Measurements from ENCODE around the gene ERI3.

ERI3 gene

GRCh38 chr1:44375547-44375946 lies 20.5 kb upstream of the ERI3 start:
- Histone ChIP-seq H3K27me3 (ENCODE audit: insufficient read depth, poor library complexity, severe bottlenecking) (no peaks in the 10 kb centered on the region), H3K27ac (replicated peaks) (no peak overlapping the region), H3K4me3 (replicated peaks; ENCODE audit: insufficient read depth, low read length) (no peak overlapping the region)
- no peak for DNase-seq (ENCODE audit: low read depth in 1 of 2, low spot score in 1 of 2)
- TF ChIP-seq SPI1 (IDR thresholded peaks at IDR 0.05; ENCODE audit: borderline replicate concordance, low read depth) (no peak), CTCF (IDR thresholded peaks at IDR 0.05; ENCODE audit: insufficient read depth, low read length) (no peak), GABPA (IDR thresholded peaks at IDR 0.05; ENCODE audit: low read depth) (no peak), POLR2AphosphoS5 (IDR thresholded peaks at IDR 0.05; ENCODE audit: low read depth) (no peak)
- TF ChIP-seq, protein P1, sequence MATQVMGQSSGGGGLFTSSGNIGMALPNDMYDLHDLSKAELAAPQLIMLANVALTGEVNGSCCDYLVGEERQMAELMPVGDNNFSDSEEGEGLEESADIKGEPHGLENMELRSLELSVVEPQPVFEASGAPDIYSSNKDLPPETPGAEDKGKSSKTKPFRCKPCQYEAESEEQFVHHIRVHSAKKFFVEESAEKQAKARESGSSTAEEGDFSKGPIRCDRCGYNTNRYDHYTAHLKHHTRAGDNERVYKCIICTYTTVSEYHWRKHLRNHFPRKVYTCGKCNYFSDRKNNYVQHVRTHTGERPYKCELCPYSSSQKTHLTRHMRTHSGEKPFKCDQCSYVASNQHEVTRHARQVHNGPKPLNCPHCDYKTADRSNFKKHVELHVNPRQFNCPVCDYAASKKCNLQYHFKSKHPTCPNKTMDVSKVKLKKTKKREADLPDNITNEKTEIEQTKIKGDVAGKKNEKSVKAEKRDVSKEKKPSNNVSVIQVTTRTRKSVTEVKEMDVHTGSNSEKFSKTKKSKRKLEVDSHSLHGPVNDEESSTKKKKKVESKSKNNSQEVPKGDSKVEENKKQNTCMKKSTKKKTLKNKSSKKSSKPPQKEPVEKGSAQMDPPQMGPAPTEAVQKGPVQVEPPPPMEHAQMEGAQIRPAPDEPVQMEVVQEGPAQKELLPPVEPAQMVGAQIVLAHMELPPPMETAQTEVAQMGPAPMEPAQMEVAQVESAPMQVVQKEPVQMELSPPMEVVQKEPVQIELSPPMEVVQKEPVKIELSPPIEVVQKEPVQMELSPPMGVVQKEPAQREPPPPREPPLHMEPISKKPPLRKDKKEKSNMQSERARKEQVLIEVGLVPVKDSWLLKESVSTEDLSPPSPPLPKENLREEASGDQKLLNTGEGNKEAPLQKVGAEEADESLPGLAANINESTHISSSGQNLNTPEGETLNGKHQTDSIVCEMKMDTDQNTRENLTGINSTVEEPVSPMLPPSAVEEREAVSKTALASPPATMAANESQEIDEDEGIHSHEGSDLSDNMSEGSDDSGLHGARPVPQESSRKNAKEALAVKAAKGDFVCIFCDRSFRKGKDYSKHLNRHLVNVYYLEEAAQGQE (IDR thresholded peaks at IDR 0.05; ENCODE audit: insufficient replicate concordance, low read depth) = no peak

DNA sequence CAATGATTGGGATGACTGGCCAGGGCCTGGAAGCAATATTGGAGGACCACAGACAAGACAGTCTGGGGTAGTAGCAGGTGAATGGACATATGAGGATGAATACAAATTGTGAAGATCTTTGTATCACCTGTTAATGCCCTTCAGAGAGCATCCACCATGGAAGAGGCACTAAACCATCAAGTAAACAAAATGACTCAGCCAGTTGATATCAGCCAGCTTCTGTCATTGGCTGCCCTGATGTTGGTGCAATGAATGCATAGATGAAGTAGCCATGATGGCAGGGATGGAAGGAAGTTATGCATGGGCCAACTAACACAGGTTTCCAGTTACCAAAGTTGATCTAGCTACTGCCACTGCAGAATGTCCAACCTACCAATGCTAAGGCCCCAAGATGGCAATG lies 16.1 kb upstream of the ERI3 start:
- no peak for DNase-seq (ENCODE audit: low read depth in 1 of 2, low spot score in 1 of 2)

DNA sequence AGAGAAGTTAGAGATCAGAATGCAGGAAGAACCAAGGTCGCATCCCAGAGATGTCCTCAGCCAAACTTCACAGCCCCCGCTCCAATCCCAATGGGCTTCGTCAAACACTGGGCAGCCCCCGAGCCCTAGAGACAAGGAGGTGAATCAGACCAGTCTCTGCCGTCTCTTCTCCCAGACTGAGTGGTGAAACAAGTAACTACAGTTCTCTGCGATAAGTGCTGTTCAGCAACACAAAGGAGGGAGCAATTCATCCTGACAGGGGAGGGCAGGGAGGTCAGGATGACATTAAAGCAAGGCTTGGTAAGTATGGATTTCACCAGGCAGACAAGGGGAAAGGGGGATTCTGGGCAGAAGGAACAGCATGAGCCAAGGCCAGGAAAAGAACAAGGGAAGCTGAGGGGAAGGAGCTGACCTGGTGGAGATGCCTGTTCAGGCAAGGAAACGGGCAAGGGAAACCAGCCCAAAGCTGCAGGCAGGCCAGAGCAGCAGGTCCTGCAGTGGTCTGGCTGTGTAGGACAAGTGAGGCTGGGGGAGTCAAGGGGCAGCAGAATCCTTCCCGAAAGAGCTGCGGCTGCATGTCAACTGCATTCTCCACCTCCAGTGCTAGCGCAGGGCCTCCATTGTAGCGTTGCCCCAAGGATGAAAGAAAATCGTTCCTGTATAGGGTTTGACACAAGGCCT lies 13.6 kb upstream of the ERI3 start:
- no peak for DNase-seq (ENCODE audit: low read depth in 1 of 2, low spot score in 1 of 2)
- TF ChIP-seq POLR2AphosphoS5 (IDR thresholded peaks at IDR 0.05; ENCODE audit: low read depth) (no peak), CTCF (IDR thresholded peaks at IDR 0.05; ENCODE audit: insufficient read depth, low read length) (no peak), SPI1 (IDR thresholded peaks at IDR 0.05; ENCODE audit: borderline replicate concordance, low read depth) (no peak), GABPA (IDR thresholded peaks at IDR 0.05; ENCODE audit: low read depth) (no peak)
- TF ChIP-seq, protein P1 (IDR thresholded peaks at IDR 0.05; ENCODE audit: insufficient replicate concordance, low read depth) = no peak
- Histone ChIP-seq H3K27me3 (ENCODE audit: insufficient read depth, poor library complexity, severe bottlenecking) (no peaks in the 10 kb centered on the region), H3K4me3 (replicated peaks; ENCODE audit: insufficient read depth, low read length) (no peak overlapping the region), H3K27ac (replicated peaks) (no peak overlapping the region)

More for the DNA sequence above, 16.1 kb upstream of the ERI3 start:
- Histone ChIP-seq H3K27me3 (ENCODE audit: insufficient read depth, poor library complexity, severe bottlenecking) (no peaks in the 10 kb centered on the region), H3K27ac (replicated peaks) (no peak overlapping the region), H3K4me3 (replicated peaks; ENCODE audit: insufficient read depth, low read length) (no peak overlapping the region)
- TF ChIP-seq, protein P1 (IDR thresholded peaks at IDR 0.05; ENCODE audit: insufficient replicate concordance, low read depth) = no peak
- no peak for TF ChIP-seq GABPA (IDR thresholded peaks at IDR 0.05; ENCODE audit: low read depth)
- TF ChIP-seq CTCF (IDR thresholded peaks at IDR 0.05; ENCODE audit: insufficient read depth, low read length) = no peak
- no peak for TF ChIP-seq SPI1 (IDR thresholded peaks at IDR 0.05; ENCODE audit: borderline replicate concordance, low read depth)
- no peak for TF ChIP-seq POLR2AphosphoS5 (IDR thresholded peaks at IDR 0.05; ENCODE audit: low read depth)
